GM12874 (cell line): ENCODE measurements around the gene ITGA3.

ENCODE experiments used
- TF ChIP-seq, protein P1 (sequence below): IDR thresholded peaks from 2 replicates; pipeline ENCODE4 v1.5.1; 2011; ENCODE audit warnings: low read depth, mild to moderate bottlenecking, control low read depth, low read length, moderate library complexity; ENCODE audit not compliant: insufficient read depth

Gene ITGA3

DNA sequence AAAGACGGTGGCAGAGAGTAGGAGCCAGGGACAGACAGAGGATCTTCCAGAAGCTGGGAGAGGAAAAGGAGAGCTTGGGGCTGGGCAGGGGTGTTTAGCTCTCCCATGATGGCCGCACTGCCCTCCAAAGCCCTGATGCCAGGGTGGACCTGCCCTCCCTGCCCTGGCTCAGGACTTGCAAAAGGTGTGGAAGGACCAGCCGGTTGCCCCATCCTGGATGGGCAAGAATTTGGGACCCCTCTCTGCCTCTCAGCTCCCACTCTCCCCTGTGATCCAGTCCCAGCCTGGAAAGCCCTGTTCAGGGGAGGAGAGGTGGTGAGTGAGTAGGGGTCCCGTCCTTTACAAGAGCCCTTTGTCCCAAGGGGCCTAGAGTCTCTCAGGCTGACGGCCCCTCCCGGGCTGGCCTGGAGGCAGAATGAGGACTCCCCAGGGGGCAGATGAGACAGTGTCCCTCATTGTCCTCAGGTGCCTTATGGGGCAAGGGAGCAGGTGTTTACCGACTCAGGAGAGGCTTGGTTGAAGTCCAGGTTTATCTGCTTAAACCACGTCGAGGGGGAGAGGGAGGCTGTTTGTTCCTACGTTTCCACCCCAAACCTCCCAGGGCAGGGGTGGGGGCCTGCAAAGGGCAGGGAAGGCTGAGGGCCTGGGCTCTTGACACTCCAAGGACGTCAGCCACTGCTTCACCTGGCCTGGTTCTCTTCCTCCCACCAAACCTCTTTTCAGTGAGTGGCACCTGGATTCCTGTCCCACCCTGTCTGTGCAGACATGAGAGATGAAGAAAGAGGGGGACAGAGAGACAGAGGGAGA is 19.3 kb upstream of the ITGA3 start:
- TF ChIP-seq, protein P1, sequence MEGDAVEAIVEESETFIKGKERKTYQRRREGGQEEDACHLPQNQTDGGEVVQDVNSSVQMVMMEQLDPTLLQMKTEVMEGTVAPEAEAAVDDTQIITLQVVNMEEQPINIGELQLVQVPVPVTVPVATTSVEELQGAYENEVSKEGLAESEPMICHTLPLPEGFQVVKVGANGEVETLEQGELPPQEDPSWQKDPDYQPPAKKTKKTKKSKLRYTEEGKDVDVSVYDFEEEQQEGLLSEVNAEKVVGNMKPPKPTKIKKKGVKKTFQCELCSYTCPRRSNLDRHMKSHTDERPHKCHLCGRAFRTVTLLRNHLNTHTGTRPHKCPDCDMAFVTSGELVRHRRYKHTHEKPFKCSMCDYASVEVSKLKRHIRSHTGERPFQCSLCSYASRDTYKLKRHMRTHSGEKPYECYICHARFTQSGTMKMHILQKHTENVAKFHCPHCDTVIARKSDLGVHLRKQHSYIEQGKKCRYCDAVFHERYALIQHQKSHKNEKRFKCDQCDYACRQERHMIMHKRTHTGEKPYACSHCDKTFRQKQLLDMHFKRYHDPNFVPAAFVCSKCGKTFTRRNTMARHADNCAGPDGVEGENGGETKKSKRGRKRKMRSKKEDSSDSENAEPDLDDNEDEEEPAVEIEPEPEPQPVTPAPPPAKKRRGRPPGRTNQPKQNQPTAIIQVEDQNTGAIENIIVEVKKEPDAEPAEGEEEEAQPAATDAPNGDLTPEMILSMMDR = no peak

DNA sequence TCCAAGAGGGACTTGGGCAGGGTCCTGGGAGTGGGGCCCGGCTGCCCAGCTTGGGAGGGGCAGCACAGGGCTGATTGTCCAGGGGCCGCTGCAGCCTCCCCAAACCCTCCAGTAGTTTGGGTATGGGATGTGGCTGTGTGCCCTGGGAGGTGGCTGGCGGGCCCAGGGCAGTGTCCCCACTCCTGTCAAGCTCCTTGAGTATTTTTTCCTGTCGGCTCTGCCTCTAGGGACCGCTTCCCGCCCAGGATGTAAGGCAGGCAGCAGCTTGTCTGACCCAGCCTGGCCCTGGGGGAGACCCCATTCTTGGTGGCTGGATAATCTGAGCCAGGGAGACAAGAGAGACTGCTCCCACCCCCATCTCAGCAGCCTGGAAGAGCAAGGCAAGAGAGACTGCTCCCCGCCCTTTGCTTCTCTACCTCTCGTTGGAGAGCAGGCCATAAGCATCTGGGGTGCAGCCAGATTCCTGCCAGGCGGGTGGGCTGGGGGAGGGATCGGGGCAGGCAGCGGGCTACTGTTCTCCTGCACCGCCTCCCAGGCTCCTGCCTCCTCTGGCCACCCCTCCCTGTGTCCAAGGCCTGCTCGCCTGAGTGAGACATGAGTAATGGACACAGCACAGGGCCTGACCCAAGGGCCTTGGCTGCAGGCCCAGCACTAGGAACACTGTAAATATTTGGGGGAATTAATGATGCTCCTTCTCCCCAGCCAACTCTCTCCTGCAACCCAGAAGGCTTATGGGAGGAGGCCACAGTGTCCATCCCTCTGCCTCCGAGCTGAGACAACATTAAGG is 18.4 kb upstream of the ITGA3 start:
- TF ChIP-seq, protein P1 = no peak

DNA sequence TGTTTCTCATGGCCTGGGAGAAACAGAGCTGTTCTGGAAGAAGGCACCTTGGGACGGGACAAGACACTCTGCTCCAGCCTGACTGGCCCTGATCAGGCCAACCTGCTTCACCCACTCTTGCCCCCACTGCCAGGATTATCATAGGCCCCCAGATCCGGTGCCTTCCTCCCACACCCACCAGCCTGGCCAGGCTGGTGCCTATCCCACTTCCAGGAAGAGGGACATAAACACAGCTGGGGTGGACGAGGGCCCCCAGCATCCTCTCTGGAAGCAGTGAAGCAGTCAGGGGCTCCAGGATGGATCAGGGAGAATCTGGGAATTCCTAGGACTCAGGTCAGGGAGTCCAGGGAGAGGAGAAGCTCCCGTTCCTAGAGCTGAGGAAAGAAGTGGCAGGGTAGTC is 16.9 kb upstream of the ITGA3 start:
- TF ChIP-seq, protein P1 = no peak

DNA sequence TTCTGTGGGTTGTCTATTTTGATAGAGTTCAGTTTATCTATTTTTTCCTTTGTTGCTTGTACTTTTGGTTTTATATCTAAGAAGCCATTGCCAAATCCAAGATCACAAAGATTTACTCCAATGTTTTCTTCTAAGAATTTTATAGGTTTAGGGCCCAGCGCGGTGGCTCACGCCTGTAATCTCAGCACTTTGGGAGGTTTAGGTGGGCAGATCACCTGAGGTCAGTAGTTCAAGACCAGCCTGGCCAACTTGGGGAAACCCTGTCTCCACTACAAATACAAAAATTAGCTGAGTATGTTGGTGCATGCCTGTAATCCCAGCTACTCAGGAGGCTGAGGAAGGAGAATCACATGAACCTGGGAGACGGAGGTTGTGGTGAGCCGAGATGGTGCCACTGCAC is 13.7 kb upstream of the ITGA3 start:
- TF ChIP-seq, protein P1 = no peak

DNA sequence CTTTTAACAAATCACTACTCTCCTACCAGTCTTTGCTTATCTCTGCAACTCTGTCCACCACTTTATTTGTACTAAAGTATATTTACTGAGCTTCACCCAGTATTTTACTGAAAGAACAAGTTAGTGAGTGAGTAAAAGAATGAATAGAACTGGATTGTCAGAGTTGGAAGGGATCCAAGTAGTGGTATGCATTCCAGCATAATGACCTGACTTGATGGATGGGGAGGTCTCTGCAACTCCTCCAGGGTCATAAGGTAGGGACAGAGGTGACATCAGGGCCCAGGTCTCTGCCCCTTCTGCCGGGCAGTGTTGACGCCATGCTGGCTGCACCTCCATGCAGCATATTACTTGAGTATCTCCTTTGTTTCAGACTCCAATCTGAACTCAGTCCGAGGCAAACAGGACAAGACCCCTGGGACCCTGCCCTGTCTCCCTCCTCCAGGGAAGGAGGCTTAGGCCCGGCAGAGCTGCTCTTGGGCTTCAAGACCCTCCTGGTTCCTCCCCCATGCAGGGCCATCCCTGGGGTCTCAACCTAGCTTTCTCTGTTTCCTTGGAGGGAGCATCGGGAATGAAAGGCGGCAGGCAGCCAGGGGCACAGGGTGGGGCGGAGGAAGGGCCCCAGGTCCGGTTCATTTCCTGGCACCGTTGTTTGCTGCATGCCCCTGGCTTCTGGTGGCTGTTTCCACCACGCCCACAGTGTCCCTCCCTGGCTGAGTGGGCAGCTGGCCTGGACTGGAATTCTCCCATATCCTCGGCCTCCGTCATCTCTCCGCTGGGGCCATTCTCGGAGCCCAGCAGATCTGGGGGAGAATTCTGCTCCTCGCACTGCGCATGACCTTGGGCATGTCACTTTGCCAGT is 12.4 kb upstream of the ITGA3 start:
- TF ChIP-seq, protein P1 = no peak

DNA sequence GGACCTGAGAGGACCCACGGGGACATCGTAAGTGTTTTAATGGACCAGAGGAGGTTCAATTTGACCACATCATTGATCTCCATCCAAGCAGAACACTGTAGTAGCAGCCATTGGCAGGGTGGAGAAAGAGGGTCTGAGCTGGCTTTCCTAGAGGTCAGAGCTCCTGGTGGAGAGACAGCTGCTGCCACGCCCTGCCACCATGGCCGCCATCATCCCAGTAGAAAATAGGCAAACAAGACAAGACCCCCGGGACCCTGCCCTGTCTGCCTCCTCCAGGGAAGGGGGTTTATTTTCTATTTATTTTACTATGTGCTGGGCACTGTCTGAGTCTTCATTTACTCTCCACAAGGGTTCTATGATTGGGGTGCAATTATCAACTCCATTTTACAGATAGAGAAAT is 11.4 kb upstream of the ITGA3 start:
- TF ChIP-seq, protein P1 = no peak

DNA sequence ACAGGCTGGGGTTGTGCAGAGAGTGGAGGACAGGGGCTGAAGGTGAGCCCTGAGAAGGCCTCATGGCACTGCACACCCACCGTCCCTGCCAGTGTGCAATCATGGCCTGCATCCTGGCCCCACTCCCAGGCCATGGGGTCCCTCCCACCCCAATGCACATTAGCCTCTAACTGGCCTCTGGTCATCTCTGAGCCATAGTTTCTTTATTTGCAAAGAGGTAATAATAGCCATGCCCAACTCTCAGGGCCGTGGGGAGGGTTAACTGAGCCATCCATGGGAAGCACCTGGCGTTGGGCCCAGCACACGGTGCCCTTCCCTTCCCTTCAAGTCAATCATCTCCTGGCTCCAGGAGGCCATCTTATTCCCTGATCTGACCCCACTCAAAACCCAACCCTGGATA is 10.8 kb upstream of the ITGA3 start:
- TF ChIP-seq, protein P1 = no peak
